SU-DHL-6 (cell line): ENCODE data around the gene NFIA.

ENCODE experiments used
- CTCF ChIP-seq: fragments of 200-600 bp; sonication (generic); IDR thresholded peaks from one replicate; pipeline ENCODE4 v1.5.1; 2017; ENCODE audit warnings: antibody characterized with exemption, mild to moderate bottlenecking, low read length, moderate library complexity; ENCODE audit not compliant: insufficient read depth, poor library complexity, severe bottlenecking
- EZH2phosphoT487 ChIP-seq: fragments of 200-600 bp; sonication (generic), shearing (Covaris generic); conservative IDR thresholded peaks from 2 replicates; pipeline ENCODE4 v1.6.1; 2018; ENCODE audit warnings: mild to moderate bottlenecking, antibody characterized with exemption, low read length, moderate library complexity, mixed read lengths

GRCh38 chr1:61397495-61397894, 315.1 kb downstream of the NFIA start:
- TF ChIP-seq CTCF (no peak), EZH2phosphoT487 (no peak)
